H1 (cell line): Measurements from ENCODE around the gene RFX5. TPM values are rescaled to one million over a fixed set of nuclear protein-coding genes. Genes with fewer than 3 reads are reported as not detected.
"Not testable (repeated sequence)": the region's sequence is repeated elsewhere in the genome, so short reads cannot be mapped to it uniquely, and the experiment has no call there.

Experiments used
- CTCF ChIA-PET: fragments of 300-600 bp; sonication (Branson Sonifier 250); formaldehyde crosslinking; loops from one replicate; lab custom pipeline; 2021; ENCODE audit not compliant: partially characterized antibody; lab: Charles Lee
- POLR2A ChIA-PET: fragments of 300-600 bp; sonication (Branson Sonifier 250); formaldehyde crosslinking; loops from one replicate; lab custom pipeline; 2021; ENCODE audit warnings: inconsistent platforms; ENCODE audit not compliant: partially characterized antibody; lab: Charles Lee
- DNase-seq, 2 experiments: peaks; one replicate each; pipeline versions ENCODE4 v3.0.0 to v3.0.0-alpha.2; 2010 to 2022; ENCODE audit warnings: low spot score in 2 of 2, low read depth in 1 of 2, mixed read lengths in 1 of 2
- FAIRE-seq: peaks from 2 replicates; lab custom pipeline; 2011; peaks lifted over from hg19 to GRCh38; lab: Jason Lieb, UNC
- H2AFZ ChIP-seq: 2 replicates; pipeline ENCODE4 v1.8.1; 2012; ENCODE audit warnings: low read length, inconsistent platforms
- H2AK5ac ChIP-seq: 2 replicates; pipeline ENCODE4 v1.6.1; 2013; ENCODE audit warnings: low read depth, low read length
- H2BK120ac ChIP-seq: replicated peaks from 2 replicates; pipeline ENCODE3; 2013; ENCODE audit warnings: low read depth, low read length, inconsistent platforms
- H2BK12ac ChIP-seq: 2 replicates; pipeline ENCODE4 v1.6.1; 2013; ENCODE audit warnings: low read depth, low read length
- H2BK15ac ChIP-seq: 2 replicates; pipeline ENCODE4 v1.6.1; 2013; ENCODE audit warnings: low read length
- H2BK20ac ChIP-seq: 2 replicates; pipeline ENCODE4 v1.6.1; 2013; ENCODE audit warnings: low read length
- H2BK5ac ChIP-seq: 2 replicates; pipeline ENCODE4 v1.6.1; 2013; ENCODE audit warnings: low read depth, low read length
- H3K14ac ChIP-seq: 2 replicates; pipeline ENCODE4 v1.6.1; 2013; ENCODE audit warnings: inconsistent platforms; ENCODE audit not compliant: insufficient read length
- H3K18ac ChIP-seq: 2 replicates; pipeline ENCODE4 v1.6.1; 2013; ENCODE audit warnings: low read length; ENCODE audit errors: extremely low read depth
- H3K23ac ChIP-seq: 2 replicates; pipeline ENCODE4 v1.6.1; 2013; ENCODE audit warnings: inconsistent platforms; ENCODE audit not compliant: insufficient read length
- H3K23me2 ChIP-seq: 2 replicates; pipeline ENCODE4 v1.6.1; 2013; ENCODE audit warnings: low read depth, low read length
- H3K27ac ChIP-seq: 2 replicates; pipeline ENCODE4 v1.6.1; 2011; ENCODE audit warnings: low read depth, low read length, inconsistent platforms
- H3K27me3 ChIP-seq, 4 experiments: replicated peaks in 1 of 4; 1 replicate in 1 of 4; 2 replicates in 3 of 4; pipeline versions ENCODE4 v1.6.1 to v1.8.1; 2011 to 2013; ENCODE audit warnings: low read length in 3 of 4, mild to moderate bottlenecking in 3 of 4, inconsistent platforms in 2 of 4, mixed read lengths in 2 of 4, moderate library complexity in 1 of 4; ENCODE audit not compliant: control insufficient read depth in 3 of 4, insufficient read depth in 3 of 4; ENCODE audit errors: extremely low read depth in 1 of 4
- H3K36me3 ChIP-seq, 4 experiments: 2 replicates each; pipeline versions ENCODE4 v1.6.1 to v1.8.1; 2011 to 2013; ENCODE audit warnings: mild to moderate bottlenecking in 4 of 4, low read length in 3 of 4, moderate library complexity in 2 of 4, control low read depth in 1 of 4, inconsistent platforms in 1 of 4; ENCODE audit not compliant: insufficient read depth in 4 of 4, control insufficient read depth in 2 of 4
- H3K4ac ChIP-seq: replicated peaks from 2 replicates; pipeline ENCODE3; 2013; ENCODE audit warnings: low read length, low read depth, mixed read lengths, inconsistent platforms; ENCODE audit not compliant: insufficient read length
- H3K4me1 ChIP-seq, 4 experiments: replicated peaks in 1 of 4; 1 replicate in 1 of 4; 2 replicates in 3 of 4; pipeline versions ENCODE4 v1.6.1 to v1.8.1; 2011 to 2013; ENCODE audit warnings: low read length in 3 of 4, inconsistent platforms in 2 of 4, mixed read lengths in 1 of 4; ENCODE audit not compliant: insufficient read depth in 4 of 4, control insufficient read depth in 3 of 4
- H3K4me2 ChIP-seq, 2 experiments: 2 replicates each; pipeline versions ENCODE4 v1.6.1 to v1.8.1; 2011 to 2013; ENCODE audit warnings: low read depth in 2 of 2, low read length in 2 of 2, control low read depth in 1 of 2, inconsistent platforms in 1 of 2, mild to moderate bottlenecking in 1 of 2; ENCODE audit not compliant: insufficient read depth in 1 of 2
- H3K4me3 ChIP-seq, 4 experiments: fragments of 200-600, 300-600 bp in 1 of 4; sonication (generic), shearing (Covaris generic), sonication (Bioruptor Twin) in 1 of 4; 2 replicates each; pipeline versions ENCODE4 v1.5.1 to v1.8.1; 2011 to 2016; ENCODE audit warnings: low read length in 4 of 4, low read depth in 3 of 4, control low read depth in 2 of 4, inconsistent platforms in 2 of 4, mild to moderate bottlenecking in 2 of 4, mixed read lengths in 1 of 4, moderate library complexity in 1 of 4; ENCODE audit not compliant: insufficient read depth in 2 of 4; ENCODE audit errors: extremely low read depth in 1 of 4
- H3K56ac ChIP-seq: replicated peaks from 2 replicates; pipeline ENCODE3; 2013; ENCODE audit warnings: low read depth, mild to moderate bottlenecking, mixed read lengths, low read length, inconsistent platforms; ENCODE audit not compliant: insufficient read length
- H3K79me1 ChIP-seq: 2 replicates; pipeline ENCODE4 v1.6.1; 2013; ENCODE audit warnings: low read depth, low read length, control low read depth
- H3K79me2 ChIP-seq, 2 experiments: 2 replicates each; pipeline versions ENCODE4 v1.6.1 to v1.8.1; 2012 to 2013; ENCODE audit warnings: low read length in 2 of 2, mild to moderate bottlenecking in 2 of 2, inconsistent platforms in 1 of 2; ENCODE audit not compliant: insufficient read depth in 2 of 2, control insufficient read depth in 1 of 2
- H3K9ac ChIP-seq, 4 experiments: replicated peaks in 1 of 4; 1 replicate in 1 of 4; 2 replicates in 3 of 4; pipeline versions ENCODE4 v1.6.1 to v1.8.1; 2011 to 2013; ENCODE audit warnings: low read depth in 3 of 4, low read length in 3 of 4, control low read depth in 2 of 4, mild to moderate bottlenecking in 2 of 4, moderate library complexity in 2 of 4, inconsistent platforms in 1 of 4; ENCODE audit errors: extremely low read depth in 1 of 4
- H3K9me3 ChIP-seq, 2 experiments: 2 replicates each; pipeline versions ENCODE4 v1.6.1 to v1.8.1; 2012 to 2013; ENCODE audit warnings: mild to moderate bottlenecking in 2 of 2, moderate library complexity in 2 of 2, control low read depth in 1 of 2, inconsistent platforms in 1 of 2, low read depth in 1 of 2, low read length in 1 of 2, mixed read lengths in 1 of 2; ENCODE audit not compliant: insufficient read depth in 2 of 2
- H4K20me1 ChIP-seq, 2 experiments: replicated peaks in 1 of 2; 2 replicates each; pipeline versions ENCODE3 to v1.8.1; 2011 to 2013; ENCODE audit warnings: inconsistent platforms in 2 of 2, low read length in 2 of 2, mild to moderate bottlenecking in 1 of 2; ENCODE audit not compliant: insufficient read depth in 2 of 2, control insufficient read depth in 1 of 2
- H4K5ac ChIP-seq: 2 replicates; pipeline ENCODE4 v1.6.1; 2013; ENCODE audit warnings: low read length, low read depth, mixed read lengths, inconsistent platforms; ENCODE audit not compliant: insufficient read length
- H4K8ac ChIP-seq: 2 replicates; pipeline ENCODE4 v1.8.0; 2013; ENCODE audit warnings: mild to moderate bottlenecking, moderate library complexity, low read length, inconsistent platforms; ENCODE audit not compliant: insufficient read depth; ENCODE audit errors: extremely low read depth
- H4K91ac ChIP-seq: replicated peaks from 2 replicates; pipeline ENCODE3; 2013; ENCODE audit warnings: low read length, mixed read lengths, inconsistent platforms; ENCODE audit not compliant: insufficient read length
- FOSL1 ChIP-seq: IDR thresholded peaks from 2 replicates; pipeline ENCODE4 v1.6.1; 2011; ENCODE audit warnings: mild to moderate bottlenecking, low read depth, low read length, moderate library complexity; ENCODE audit not compliant: insufficient read depth
- RNF2 ChIP-seq: fragments of 200-900, 300-1000 bp; sonication (generic); IDR thresholded peaks from 2 replicates; pipeline ENCODE4 v1.7.1; 2016; ENCODE audit warnings: borderline replicate concordance, low read depth, mild to moderate bottlenecking, antibody characterized with exemption, low read length; ENCODE audit not compliant: poor library complexity, severe bottlenecking; ENCODE audit errors: missing control alignments
- WGBS, 2 experiments: shearing (Covaris generic) in 1 of 2; methylation state at CpG; one replicate each; pipeline versions ENCODE4 v1.1.6 to v1.1.7; 2013 to 2015; ENCODE audit warnings: low lambda C conversion rate in 2 of 2, mixed read lengths in 2 of 2, inconsistent platforms in 1 of 2, low coverage in 1 of 2, missing lambda C conversion rate in 1 of 2; ENCODE audit not compliant: insufficient replicate concordance in 2 of 2, insufficient coverage in 1 of 2, insufficient read length in 1 of 2; ENCODE audit errors: extremely low coverage in 1 of 2, missing lambda C conversion rate in 1 of 2; 5-methylcytosine and 5-hydroxymethylcytosine counted together
- polyA plus RNA-seq, 7 experiments: library from polyadenylated mRNA; depleted of rRNA in 3 of 7; stranded (reverse) in 5 of 7; unstranded in 2 of 7; fragments of >200 nt in 5 of 7; fragments of 200-250 nt in 2 of 7; gene quantifications; 1 replicate in 5 of 7; 2 replicates in 1 of 7; 4 replicates in 1 of 7; pipeline versions ENCODE4 v1.2.1 to v1.2.3, GENCODE V29; 2011 to 2013; ENCODE audit warnings: missing spikeins in 2 of 7, mixed read lengths in 2 of 7
- total RNA-seq: library from RNA; stranded (reverse); fragmentation: NEBNext Ultra II Directional; extraction: Animal tissue kit (Norgen Biotek cat#: 25700); gene quantifications from 2 replicates; pipeline ENCODE4 v1.2.1, GENCODE V29; 2021
- TF ChIP-seq, protein P1 (sequence below): IDR thresholded peaks from 2 replicates; pipeline ENCODE4 v1.6.1; 2012; ENCODE audit warnings: inconsistent platforms

Gene RFX5
- total and polyA plus RNA-seq, 2 of the 8 experiments (the other 6 are each of a cell fraction or from before 2014, with no cell fraction given), result 27.8 to 59.7 TPM

DNA sequence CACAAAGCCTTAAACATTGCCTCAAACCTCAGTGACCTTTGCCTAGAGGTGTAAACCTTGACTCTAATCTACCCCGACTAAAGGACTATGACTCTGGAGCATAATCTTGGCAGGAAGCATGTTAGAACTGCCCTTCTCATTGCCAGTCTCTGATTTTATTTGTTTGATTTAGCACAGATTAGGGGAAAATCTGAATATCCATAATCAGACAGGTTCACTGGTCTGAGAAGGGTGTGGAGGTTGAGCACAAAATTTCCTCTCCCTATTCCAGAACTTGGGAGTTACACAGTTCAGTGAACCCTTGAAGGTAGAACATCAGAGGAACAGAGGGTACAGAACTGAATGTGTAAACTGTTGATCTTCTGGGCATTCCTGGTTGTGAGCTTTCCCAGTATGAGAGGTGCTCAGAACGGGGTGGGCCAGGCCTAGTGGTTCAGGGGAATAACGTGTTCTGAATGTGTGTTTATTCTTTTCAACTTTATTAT is 44.1 kb upstream of the RFX5 start (continued):
- TF ChIP-seq FOSL1 (no peak), RNF2 (no peak)
- TF ChIP-seq, protein P1, sequence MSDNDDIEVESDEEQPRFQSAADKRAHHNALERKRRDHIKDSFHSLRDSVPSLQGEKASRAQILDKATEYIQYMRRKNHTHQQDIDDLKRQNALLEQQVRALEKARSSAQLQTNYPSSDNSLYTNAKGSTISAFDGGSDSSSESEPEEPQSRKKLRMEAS, result no peak

DNA sequence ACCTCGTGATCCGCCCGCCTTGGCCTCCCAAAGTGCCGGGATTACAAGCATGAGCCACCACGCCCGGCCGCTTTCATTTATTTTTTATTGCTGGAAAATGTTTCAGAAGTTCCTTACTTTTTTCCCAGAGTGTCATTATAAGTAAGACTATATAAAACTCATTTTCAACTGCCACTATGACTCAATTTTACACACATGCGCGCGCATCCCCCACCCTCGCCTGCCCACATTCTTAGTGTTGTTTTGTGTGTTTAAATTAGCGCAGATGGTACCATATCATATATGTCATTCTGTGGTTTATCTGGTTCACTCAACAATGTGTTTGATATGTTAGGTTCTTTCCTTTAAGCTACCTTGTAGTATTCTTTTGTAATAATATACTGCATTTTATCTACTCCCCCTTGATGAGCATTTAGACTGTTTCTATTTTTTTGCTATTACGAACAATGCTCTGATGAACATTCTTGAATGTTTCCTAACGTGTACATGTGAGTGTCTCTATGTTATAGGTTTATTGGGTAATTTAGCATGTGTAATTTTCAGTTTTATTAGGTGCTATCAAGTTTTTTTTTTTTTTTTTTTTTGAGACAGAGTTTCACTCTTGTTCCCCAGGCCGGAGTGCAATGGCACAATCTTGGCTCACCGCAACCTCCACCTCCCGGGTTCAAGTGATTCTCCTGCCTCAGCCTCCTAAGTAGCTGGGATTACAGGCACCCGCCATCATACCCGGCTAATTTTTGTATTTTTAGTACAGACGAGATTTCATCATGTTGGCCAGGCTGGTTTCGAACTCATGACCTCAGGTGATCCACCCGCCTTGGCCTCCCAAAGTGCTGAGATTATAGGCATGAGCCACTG is 43.4 kb upstream of the RFX5 start:
- DNase-seq, H3K23ac ChIP-seq, H2AFZ ChIP-seq, H2AK5ac ChIP-seq, H2BK12ac ChIP-seq, FAIRE-seq, H4K5ac ChIP-seq, H2BK15ac ChIP-seq, H3K18ac ChIP-seq, H3K23me2 ChIP-seq, H3K79me1 ChIP-seq, H4K8ac ChIP-seq, H3K56ac ChIP-seq, H4K91ac ChIP-seq, H2BK20ac ChIP-seq, POLR2A ChIA-PET, H3K79me2 ChIP-seq, H3K27ac ChIP-seq, H3K9ac ChIP-seq, H2BK5ac ChIP-seq, H3K4me2 ChIP-seq, H3K36me3 ChIP-seq, H3K27me3 ChIP-seq, H3K9me3 ChIP-seq, H3K4ac ChIP-seq, H4K20me1 ChIP-seq, H2BK120ac ChIP-seq, H3K4me1 ChIP-seq, H3K14ac ChIP-seq, H3K4me3 ChIP-seq: not testable (repeated sequence)
- WGBS, 2 experiments, result 93% methylated on average over 22 of the region's 22 CpGs; no CpG with 5 or more reads in 1 of the 2 experiments
- CTCF ChIA-PET, result interaction anchor here (2.2 kb wide), 1 partner anchor 89 kb away, joined by 9 read pairs; no protein-coding TSS in a partner anchor
